NCI-H2171 (cell line): ENCODE data around the gene TPPP2.
"Not testable (repeated sequence)": the region's sequence is repeated elsewhere in the genome, so short reads cannot be mapped to it uniquely, and the experiment has no call there.

Experiments used
- DNase-seq: peaks from one replicate; lab custom pipeline; 2025; lab: John Stamatoyannopoulos, UW

TPPP2 gene

GRCh38 chr14:21029917-21030316 is at the start of gene TPPP2:
Gene TPPP2 (plus strand): TSS chr14:21030217. CDS start chr14:21030582, 365 bp downstream.
- DNase-seq, result no peak

GRCh38 chr14:20980906-20981305 is 49.1 kb upstream of the TPPP2 start:
- no peak for DNase-seq

DNA sequence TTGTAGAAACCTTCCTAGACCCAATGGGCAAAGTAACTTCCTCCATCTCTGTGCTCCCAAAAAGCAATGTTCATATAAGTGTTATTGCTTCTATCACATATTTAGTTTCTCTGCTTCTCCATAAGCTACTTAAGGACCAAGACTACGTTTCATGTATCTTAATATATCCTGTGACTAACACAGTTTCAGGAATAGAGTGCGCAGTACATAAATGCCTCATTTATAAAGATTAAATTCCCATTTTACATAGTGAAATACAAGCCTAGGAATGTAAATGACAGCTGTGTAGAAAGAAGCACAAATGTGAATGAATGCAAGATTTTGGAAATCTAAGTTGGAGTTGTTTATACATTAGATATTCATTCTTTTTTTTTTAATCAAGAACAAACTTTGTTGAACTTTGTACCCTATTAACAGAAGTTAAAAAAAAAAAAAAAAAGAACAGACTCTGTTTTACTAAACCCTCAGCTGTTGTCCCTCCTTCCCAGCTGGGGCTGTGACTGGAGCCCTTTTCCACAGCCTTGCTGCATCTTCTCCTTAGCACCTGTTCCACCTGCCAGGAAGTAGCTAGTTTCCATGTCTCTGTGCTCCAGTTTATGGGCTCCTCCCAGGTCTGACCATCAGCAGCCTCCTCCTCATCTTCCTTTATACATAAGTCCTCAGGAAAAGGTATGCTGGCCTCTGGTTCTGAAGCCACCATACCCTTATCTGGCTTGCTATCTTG is 47.2 kb upstream of the TPPP2 start:
- DNase-seq, result no peak

DNA sequence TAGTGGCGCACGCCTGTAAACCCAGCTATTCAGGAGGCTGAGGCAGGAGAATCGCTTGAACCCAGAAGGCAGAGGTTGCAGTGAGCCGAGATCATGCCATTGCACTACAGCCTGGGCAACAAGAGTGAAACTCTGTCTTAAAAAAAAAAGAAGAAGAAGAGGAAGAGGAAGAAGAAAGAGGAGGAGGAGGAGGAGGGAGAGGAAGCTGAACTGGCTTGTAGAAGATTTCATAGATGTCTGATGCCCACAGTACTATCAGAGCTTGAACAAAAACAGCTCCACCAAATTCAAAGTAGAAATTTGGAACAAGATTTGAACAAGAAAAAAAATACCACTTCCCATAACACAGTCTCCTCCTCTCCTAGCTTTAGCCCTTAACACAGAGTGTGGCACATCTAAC is 44.4 kb upstream of the TPPP2 start:
- DNase-seq, result not testable (repeated sequence)

- DNase-seq, result no peak
These were observed 43.2 kb upstream of the TPPP2 start for GRCh38 chr14:20986811-20987210.

DNA sequence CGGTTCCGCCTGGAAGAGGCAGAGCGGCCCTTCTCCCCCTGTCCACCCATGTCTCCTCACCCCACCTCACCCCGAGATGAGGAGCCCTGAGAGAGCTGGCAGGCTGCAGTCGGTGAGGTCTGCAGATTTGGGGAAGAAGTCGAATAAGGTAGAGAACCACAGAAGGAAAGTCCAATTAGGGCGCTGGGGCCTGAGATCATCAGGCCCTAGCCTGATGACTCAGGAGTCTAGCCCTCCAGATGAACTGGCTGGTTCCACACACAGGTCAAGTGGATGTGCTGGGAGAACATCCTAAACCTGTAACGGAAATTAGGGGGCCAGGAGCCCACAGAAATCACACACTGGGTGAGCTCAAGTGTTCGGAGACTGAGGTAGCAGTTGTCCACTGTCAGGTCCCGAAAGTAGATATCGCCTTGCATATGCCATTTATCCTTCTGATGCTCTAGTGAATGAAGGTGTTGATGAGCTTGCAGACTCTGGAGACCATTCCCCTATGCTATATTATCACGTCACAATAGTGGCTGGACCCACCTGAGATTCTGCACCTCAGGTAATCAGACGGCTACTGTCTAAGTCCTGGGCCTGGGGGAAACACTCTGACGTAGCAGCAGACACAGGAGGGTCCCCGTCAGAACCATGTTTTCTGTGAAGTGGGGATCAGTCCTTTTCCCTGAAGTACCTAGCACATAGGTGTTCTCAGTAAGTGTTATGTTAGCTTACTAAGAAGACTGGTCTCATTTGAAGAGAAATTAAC is 41.1 kb upstream of the TPPP2 start:
- DNase-seq, result no peak

- no peak for DNase-seq
These were observed 40.6 kb upstream of the TPPP2 start for GRCh38 chr14:20989471-20989786.

- DNase-seq, result peak; percentile 99
These were observed 40.0 kb upstream of the TPPP2 start, which contains the start of gene METTL17 for GRCh38 chr14:20989787-20990600. Gene METTL17 (plus strand): TSS chr14:20989980. CDS start chr14:20990003, 23 bp downstream.

DNA sequence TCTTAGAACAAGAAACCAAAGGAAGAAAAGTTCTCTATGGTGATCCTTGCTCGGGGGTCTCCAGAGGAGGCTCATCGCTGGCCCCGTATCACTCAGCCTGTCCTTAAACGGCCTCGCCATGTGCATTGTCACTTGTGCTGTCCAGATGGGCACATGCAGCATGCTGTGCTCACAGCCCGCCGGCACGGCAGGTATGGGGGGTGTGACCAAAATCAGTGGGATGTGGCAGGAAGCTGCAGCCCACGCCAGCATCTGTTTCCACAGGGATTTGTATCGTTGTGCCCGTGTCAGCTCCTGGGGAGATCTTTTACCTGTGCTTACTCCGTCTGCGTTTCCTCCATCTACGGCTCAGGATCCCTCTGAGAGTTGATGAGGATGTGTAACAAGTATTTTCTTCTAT is 33.5 kb upstream of the TPPP2 start:
- no peak for DNase-seq

GRCh38 chr14:20997115-20997514 is 32.9 kb upstream of the TPPP2 start:
- no peak for DNase-seq

DNA sequence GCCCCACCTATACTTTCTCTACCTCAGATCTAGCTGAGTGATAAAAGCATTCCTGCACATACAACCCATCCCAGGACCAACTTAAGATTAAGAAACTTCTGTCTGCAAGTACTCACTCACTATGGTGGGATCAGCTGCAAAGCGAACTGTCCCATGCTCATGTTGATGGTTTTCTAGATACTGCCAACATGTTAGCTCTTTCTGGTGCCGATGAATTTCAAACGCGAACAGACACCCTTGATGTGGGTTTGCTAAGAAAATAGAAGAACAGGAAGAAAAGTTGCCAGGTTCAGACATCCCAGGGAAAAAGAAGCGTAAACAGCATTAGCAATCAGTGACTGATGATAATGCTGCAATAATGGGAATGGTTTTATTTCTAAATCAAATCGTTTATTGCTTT is 32.5 kb upstream of the TPPP2 start:
- DNase-seq, result no peak

GRCh38 chr14:20998139-20998538 is 31.9 kb upstream of the TPPP2 start:
- DNase-seq, result no peak

- no peak for DNase-seq
These were observed 31.2 kb upstream of the TPPP2 start, which contains the start of gene SLC39A2 for GRCh38 chr14:20998674-20999366. Gene SLC39A2 (plus strand): TSS chr14:20999293. CDS start chr14:20999447, 154 bp downstream.

DNA sequence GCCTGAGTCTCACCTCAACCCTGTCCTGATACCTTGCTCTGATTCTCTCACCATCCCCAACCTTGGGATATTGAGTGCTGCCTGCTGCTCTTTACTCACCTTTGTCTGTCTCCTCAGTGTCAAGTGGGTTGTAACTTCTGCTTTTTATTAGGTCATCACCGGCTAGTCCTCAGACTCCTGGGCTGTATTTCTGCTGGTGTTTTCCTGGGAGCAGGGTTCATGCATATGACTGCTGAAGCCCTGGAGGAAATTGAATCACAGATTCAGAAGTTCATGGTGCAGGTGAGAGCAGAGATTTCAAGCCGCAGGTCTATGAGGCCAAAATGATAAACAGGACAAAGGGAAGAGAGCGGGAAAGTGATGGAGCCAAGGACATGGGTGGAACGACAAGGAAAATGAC is 30.4 kb upstream of the TPPP2 start:
- DNase-seq, result no peak

DNA sequence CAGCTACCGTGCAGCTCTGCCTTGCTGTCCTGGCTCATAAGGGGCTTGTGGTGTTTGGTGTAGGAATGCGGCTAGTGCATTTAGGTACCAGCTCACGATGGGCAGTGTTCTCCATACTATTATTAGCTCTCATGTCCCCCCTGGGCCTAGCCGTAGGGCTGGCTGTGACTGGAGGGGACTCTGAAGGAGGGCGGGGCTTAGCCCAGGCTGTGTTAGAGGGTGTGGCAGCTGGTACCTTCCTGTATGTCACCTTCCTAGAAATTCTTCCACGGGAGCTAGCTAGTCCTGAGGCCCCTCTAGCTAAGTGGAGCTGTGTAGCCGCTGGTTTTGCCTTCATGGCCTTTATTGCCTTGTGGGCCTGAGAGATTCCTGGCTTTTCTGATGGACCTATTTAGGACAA is 28.8 kb upstream of the TPPP2 start:
- no peak for DNase-seq

- DNase-seq, result no peak
These were observed 26.1 kb upstream of the TPPP2 start for GRCh38 chr14:21003788-21004346.

- not testable (repeated sequence) for DNase-seq
These were observed 20.3 kb upstream of the TPPP2 start for GRCh38 chr14:21009721-21010120.

DNA sequence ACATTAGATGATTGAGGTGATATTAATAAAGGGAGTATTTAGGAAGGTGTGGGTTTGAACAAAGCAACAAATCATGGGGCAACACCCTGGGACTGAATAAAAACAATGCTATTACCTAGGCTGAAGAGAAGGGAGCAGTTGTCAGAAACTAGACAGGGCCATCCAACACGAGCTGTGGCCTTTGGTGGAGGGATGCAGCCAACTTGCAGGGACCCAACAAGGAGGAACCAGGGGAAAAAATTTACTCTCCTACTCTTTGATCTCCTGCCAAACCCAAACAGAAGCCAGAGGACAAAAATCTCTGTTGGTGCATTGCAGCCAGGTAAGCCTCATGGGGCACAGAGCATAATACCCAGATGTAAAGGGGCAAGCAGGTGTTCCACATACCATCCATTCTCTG is 18.9 kb upstream of the TPPP2 start:
- no peak for DNase-seq

GRCh38 chr14:21014761-21015190 is 15.2 kb upstream of the TPPP2 start:
- peak; percentile 94 for DNase-seq

- no peak for DNase-seq
These were observed 14.7 kb upstream of the TPPP2 start for GRCh38 chr14:21015312-21015711.

DNA sequence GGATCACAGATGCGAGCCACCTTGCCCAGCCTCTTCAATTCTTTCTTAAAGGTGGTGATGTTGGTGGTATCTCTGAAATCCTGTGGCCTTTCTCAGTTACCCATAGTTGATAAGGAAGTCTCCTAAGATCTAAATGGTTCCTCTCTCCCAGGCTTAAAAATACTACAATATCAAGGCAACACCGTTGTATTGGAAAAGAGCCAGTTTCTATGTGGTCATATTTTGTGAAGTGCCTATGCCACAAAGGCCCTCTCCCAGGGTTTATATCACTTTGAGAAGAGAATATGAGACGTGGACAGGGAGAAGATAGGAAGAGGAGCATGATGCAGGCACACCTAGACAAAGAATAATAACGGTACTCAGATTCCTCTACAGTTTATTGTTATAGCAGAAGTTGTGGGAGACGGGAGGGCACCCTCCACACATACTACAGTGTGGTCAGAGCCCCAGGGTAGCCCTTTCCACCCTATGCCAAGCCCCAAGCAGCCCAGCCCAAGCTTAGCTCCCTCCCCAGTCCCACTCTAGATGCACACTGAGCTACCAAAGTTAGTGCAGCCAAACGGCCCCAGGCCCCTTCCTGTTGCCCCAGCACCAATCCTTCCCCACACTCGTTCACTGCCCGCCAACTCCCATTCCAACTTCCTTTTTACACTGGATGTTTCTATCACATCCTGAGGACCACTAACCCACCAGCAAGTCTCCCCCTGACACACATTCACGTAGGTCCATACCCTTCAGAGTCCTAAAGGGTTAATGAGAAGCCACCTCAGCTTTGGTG is 13.4 kb upstream of the TPPP2 start:
- DNase-seq, result no peak
